Right lobe of liver (tissue), 4 donors: Measurements from ENCODE around the gene G6PD.

Experiments used
- POLR2A ChIP-seq: fragments of 450-650 bp; IDR thresholded peaks from one replicate; pipeline ENCODE4 v1.6.1; 2017; ENCODE audit warnings: antibody characterized with exemption, mild to moderate bottlenecking
- TF ChIP-seq, protein P1 (sequence below), 4 donors: fragments of 200-600 bp in 3 of 4; fragments of 450-650 bp in 1 of 4; IDR thresholded peaks; one replicate each; pipeline versions ENCODE4 v1.5.1 to v1.8.0; 2016 to 2022; ENCODE audit warnings: antibody characterized with exemption in 4 of 4, mild to moderate bottlenecking in 2 of 4
- donor health status: DM: no; HTN: no; CAD: no.
- donor health status: DM: no; HTN: no; CAD: no.
- donor health status: DM: no; HTN: yes; CAD: no.

DNA sequence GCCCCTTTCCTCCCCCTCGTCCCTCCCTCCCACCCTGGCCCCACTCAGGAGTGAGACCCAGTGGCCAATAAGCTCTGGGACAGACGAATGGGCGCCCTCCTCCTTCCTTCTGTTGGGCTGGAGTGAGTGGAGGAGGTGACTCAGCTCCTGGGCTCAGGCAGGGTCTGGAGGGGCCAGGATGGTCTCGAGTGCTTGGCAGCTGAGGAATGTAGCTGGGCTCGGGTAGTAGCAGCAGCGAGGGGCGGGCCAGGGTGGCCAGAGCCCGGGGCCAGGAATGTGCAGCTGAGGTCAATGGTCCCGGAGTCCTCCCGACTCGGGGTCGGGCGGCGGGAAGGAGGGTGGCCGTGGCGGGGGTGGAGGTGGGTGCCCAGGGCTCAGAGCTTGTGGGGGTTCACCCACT, 15.0 kb downstream of the G6PD start:
- TF ChIP-seq, protein P1, sequence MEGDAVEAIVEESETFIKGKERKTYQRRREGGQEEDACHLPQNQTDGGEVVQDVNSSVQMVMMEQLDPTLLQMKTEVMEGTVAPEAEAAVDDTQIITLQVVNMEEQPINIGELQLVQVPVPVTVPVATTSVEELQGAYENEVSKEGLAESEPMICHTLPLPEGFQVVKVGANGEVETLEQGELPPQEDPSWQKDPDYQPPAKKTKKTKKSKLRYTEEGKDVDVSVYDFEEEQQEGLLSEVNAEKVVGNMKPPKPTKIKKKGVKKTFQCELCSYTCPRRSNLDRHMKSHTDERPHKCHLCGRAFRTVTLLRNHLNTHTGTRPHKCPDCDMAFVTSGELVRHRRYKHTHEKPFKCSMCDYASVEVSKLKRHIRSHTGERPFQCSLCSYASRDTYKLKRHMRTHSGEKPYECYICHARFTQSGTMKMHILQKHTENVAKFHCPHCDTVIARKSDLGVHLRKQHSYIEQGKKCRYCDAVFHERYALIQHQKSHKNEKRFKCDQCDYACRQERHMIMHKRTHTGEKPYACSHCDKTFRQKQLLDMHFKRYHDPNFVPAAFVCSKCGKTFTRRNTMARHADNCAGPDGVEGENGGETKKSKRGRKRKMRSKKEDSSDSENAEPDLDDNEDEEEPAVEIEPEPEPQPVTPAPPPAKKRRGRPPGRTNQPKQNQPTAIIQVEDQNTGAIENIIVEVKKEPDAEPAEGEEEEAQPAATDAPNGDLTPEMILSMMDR (IDR thresholded peaks at IDR 0.05), result no peak
- TF ChIP-seq POLR2A, result no peak
